HG02642 (cell line): ENCODE measurements around the gene KCNG4.

Source experiments
- ATAC-seq: cut with Tn5 transposase; IDR thresholded peaks from one replicate; pipeline ENCODE4 v1.9.1; 2021; ENCODE audit warnings: mild to moderate bottlenecking; ENCODE audit not compliant: unreplicated experiment, poor library complexity

Gene KCNG4

GRCh38 chr16:84186685-84187437 lies 53.0 kb downstream of the KCNG4 start, which contains the start of gene TAF1C:
TSS of gene TAF1C (minus strand) at chr16:84187057. CDS start at chr16:84184988, 2,069 bp downstream.
- peak; percentile 94 for ATAC-seq

GRCh38 chr16:84184775-84185174 lies 55.0 kb downstream of the KCNG4 start:
- ATAC-seq = no peak

GRCh38 chr16:84183911-84184591 lies 55.8 kb downstream of the KCNG4 start:
- ATAC-seq = no peak

- ATAC-seq = no peak
These were observed 56.3 kb downstream of the KCNG4 start for GRCh38 chr16:84183572-84183875.

- no peak for ATAC-seq
These were observed 56.9 kb downstream of the KCNG4 start for GRCh38 chr16:84182680-84183571.

- ATAC-seq = no peak
These were observed 57.7 kb downstream of the KCNG4 start for GRCh38 chr16:84182104-84182503.

GRCh38 chr16:84181144-84181915 lies 58.5 kb downstream of the KCNG4 start:
- no peak for ATAC-seq

GRCh38 chr16:84180519-84181140 lies 59.2 kb downstream of the KCNG4 start:
- ATAC-seq = no peak

GRCh38 chr16:84179612-84180320 lies 60.0 kb downstream of the KCNG4 start:
- no peak for ATAC-seq

- no peak for ATAC-seq
These were observed 60.8 kb downstream of the KCNG4 start for GRCh38 chr16:84178892-84179611.

GRCh38 chr16:84178146-84178765 lies 61.6 kb downstream of the KCNG4 start:
- ATAC-seq = no peak

- no peak for ATAC-seq
These were observed 62.1 kb downstream of the KCNG4 start for GRCh38 chr16:84177741-84178073.

GRCh38 chr16:84176192-84177053 lies 63.4 kb downstream of the KCNG4 start:
- no peak for ATAC-seq

GRCh38 chr16:84175350-84176081 lies 64.3 kb downstream of the KCNG4 start:
- no peak for ATAC-seq

GRCh38 chr16:84174396-84174795 lies 65.4 kb downstream of the KCNG4 start:
- ATAC-seq = no peak

- no peak for ATAC-seq
These were observed 70.0 kb downstream of the KCNG4 start for GRCh38 chr16:84169765-84170310.
